K562 (cell line): ENCODE results near the gene ARL6IP4. TPM values are rescaled to one million over a fixed set of nuclear protein-coding genes. Genes with fewer than 3 reads are reported as not detected.
A peak's percentile ranks its signal among the peaks of the same experiment; 100 is the strongest.

Experiments used
- BHLHE40 ChIP-seq: IDR thresholded peaks from 2 replicates; pipeline ENCODE4 v1.6.1; 2011; ENCODE audit warnings: low read length, improper control_type of control experiment
- BRD9 ChIP-seq: fragments of 450-650 bp; IDR thresholded peaks from 2 replicates; pipeline ENCODE4 v1.6.1; 2018; ENCODE audit warnings: low read depth; ENCODE audit not compliant: partially characterized antibody
- CXXC5 ChIP-seq: fragments of 250-450 bp; sonication (Bioruptor Pico); IDR thresholded peaks from 2 replicates; pipeline ENCODE4 v1.8.0; 2022; ENCODE audit warnings: inconsistent platforms, mild to moderate bottlenecking, moderate library complexity
- EGR1 ChIP-seq: fragments of 450-650 bp; conservative IDR thresholded peaks from 2 replicates; pipeline ENCODE4 v1.6.1; 2017; ENCODE audit warnings: mild to moderate bottlenecking
- GABPB1 ChIP-seq: sonication (generic); formaldehyde crosslinking; IDR thresholded peaks from 2 replicates; pipeline ENCODE4 v1.8.0; 2022; ENCODE audit warnings: mild to moderate bottlenecking, missing genetic modification reagents
- ID3 ChIP-seq, 2 experiments: fragments of 250-450 bp in 1 of 2; fragments of 450-650 bp in 1 of 2; sonication (Bioruptor Pico) in 1 of 2; IDR thresholded peaks; 2 replicates each; pipeline versions ENCODE4 v1.6.1 to v1.8.0; 2016 to 2021; ENCODE audit warnings: mild to moderate bottlenecking in 2 of 2, moderate library complexity in 2 of 2, missing compliant biosample characterization in 1 of 2, missing genetic modification characterization in 1 of 2
- MAZ ChIP-seq, 2 experiments: fragments of 450-650 bp in 1 of 2; sonication (generic) in 1 of 2; formaldehyde crosslinking; IDR thresholded peaks in 1 of 2; conservative IDR thresholded peaks in 1 of 2; 2 replicates each; pipeline versions ENCODE4 v1.4.0 to v1.5.0; 2020; ENCODE audit warnings: mild to moderate bottlenecking in 1 of 2, missing genetic modification reagents in 1 of 2
- PKNOX1 ChIP-seq: fragments of 450-650 bp; IDR thresholded peaks from 2 replicates; pipeline ENCODE4 v1.6.1; 2016
- SIN3A ChIP-seq, 2 experiments: fragments of 150-350 bp in 1 of 2; IDR thresholded peaks; 2 replicates each; pipeline ENCODE4 v1.6.1; 2011 to 2016; ENCODE audit warnings: borderline replicate concordance in 2 of 2, low read depth in 2 of 2, low read length in 2 of 2, mild to moderate bottlenecking in 2 of 2, moderate library complexity in 2 of 2; ENCODE audit not compliant: control insufficient read depth in 1 of 2
- TBP ChIP-seq: optimal IDR thresholded peaks from 2 replicates; pipeline ENCODE3; 2011; ENCODE audit warnings: low read depth, low read length, improper control_type of control experiment
- ZBTB7A ChIP-seq: IDR thresholded peaks from 2 replicates; pipeline ENCODE4 v1.6.1; 2011; ENCODE audit warnings: low read depth, mild to moderate bottlenecking, low read length, moderate library complexity, borderline replicate concordance; ENCODE audit not compliant: control insufficient read depth
- polyA plus RNA-seq, 8 experiments: library from polyadenylated mRNA; depleted of rRNA in 4 of 8; stranded (reverse) in 5 of 8; unstranded in 3 of 8; fragments of >200 nt; fragmentation: Nextera tagmentation in 2 of 8; fragmentation: Illumina TruSeq in 1 of 8; extraction: Ambion mirVana in 2 of 8; extraction: Trizol in 1 of 8; gene quantifications; 2 replicates each; pipeline versions ENCODE4 v1.2.1 to v1.2.3, GENCODE V29; 2011 to 2014; ENCODE audit warnings: inconsistent platforms in 1 of 8, missing spikeins in 1 of 8
- total RNA-seq, 7 experiments: library from RNA; depleted of rRNA in 6 of 7; stranded (reverse); fragments of >200 nt in 6 of 7; fragmentation: Illumina TruSeq in 2 of 7; extraction: Trizol in 2 of 7; gene quantifications; 2 replicates each; pipeline versions ENCODE4 v1.2.1 to v1.2.3, GENCODE V29; 2011 to 2021; ENCODE audit warnings: low replicate concordance in 1 of 7

The ARL6IP4 gene
- total and polyA plus RNA-seq, 9 of the 15 experiments (the other 6 are each of a cell fraction or from before 2014, with no cell fraction given), result 2.4 to 255 (median 151) TPM

- TF ChIP-seq ID3 (CRISPR knock-in tag; IDR thresholded peaks at IDR 0.05) (no peak), ID3 (tag; IDR thresholded peaks at IDR 0.05) (no peak), BHLHE40 (0 out of 2 replicates have a peak, but pooled peaks have one; percentile 12), CXXC5 (peak; percentile 58; the same call in 1 of the 2 replicates), PKNOX1 (peak; percentile 93), GABPB1 (CRISPR knock-in tag) (peak; percentile 54; the same call in 1 of the 2 replicates), TBP (peak; percentile 54), EGR1 (no peak), SIN3A (IDR thresholded peaks at IDR 0.05; ENCODE audit: borderline replicate concordance in 2 of 2, control insufficient read depth in 1 of 2, low read depth in 2 of 2, low read length in 2 of 2) (peak in 1 of 2 experiments; percentile 25; a peak in 1 of 4 replicates), BRD9 (no peak), MAZ (CRISPR knock-in tag; conservative IDR thresholded peaks at IDR 0.05 in 1 of 2, IDR thresholded peaks at IDR 0.05 in 1 of 2) (peak; percentile 53 to 65; a peak in 1 of 4 replicates), ZBTB7A (peak; percentile 70; the same call in 1 of the 2 replicates)
Observed at GRCh38 chr12:122965851-122966742, 14.4 kb upstream of the ARL6IP4 start, which contains the start of gene ABCB9 (continued).
